C4-2B (cell line): ENCODE data around the gene ARHGAP11A.
A peak's percentile ranks its signal among the peaks of the same experiment; 100 is the strongest.
"Not testable (repeated sequence)": the region's sequence is repeated elsewhere in the genome, so short reads cannot be mapped to it uniquely, and the experiment has no call there.

Source experiments
- H3K27ac ChIP-seq: fragments of 450-650 bp; 2 replicates; pipeline ENCODE4 v1.5.1; 2017
- CTCF ChIP-seq: fragments of 450-650 bp; conservative IDR thresholded peaks from 2 replicates; pipeline ENCODE4 v1.5.1; 2017; ENCODE audit warnings: mild to moderate bottlenecking
- ZFX ChIP-seq: fragments of 450-650 bp; IDR thresholded peaks from 2 replicates; pipeline ENCODE4 v1.6.1; 2017

Gene ARHGAP11A, protein sequence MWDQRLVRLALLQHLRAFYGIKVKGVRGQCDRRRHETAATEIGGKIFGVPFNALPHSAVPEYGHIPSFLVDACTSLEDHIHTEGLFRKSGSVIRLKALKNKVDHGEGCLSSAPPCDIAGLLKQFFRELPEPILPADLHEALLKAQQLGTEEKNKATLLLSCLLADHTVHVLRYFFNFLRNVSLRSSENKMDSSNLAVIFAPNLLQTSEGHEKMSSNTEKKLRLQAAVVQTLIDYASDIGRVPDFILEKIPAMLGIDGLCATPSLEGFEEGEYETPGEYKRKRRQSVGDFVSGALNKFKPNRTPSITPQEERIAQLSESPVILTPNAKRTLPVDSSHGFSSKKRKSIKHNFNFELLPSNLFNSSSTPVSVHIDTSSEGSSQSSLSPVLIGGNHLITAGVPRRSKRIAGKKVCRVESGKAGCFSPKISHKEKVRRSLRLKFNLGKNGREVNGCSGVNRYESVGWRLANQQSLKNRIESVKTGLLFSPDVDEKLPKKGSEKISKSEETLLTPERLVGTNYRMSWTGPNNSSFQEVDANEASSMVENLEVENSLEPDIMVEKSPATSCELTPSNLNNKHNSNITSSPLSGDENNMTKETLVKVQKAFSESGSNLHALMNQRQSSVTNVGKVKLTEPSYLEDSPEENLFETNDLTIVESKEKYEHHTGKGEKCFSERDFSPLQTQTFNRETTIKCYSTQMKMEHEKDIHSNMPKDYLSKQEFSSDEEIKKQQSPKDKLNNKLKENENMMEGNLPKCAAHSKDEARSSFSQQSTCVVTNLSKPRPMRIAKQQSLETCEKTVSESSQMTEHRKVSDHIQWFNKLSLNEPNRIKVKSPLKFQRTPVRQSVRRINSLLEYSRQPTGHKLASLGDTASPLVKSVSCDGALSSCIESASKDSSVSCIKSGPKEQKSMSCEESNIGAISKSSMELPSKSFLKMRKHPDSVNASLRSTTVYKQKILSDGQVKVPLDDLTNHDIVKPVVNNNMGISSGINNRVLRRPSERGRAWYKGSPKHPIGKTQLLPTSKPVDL

GRCh38 chr15:32615051-32615870, at the start of gene ARHGAP11A:
Gene ARHGAP11A (plus strand): TSS chr15:32615504. CDS start chr15:32616212, 708 bp downstream.
- peak within 1 kb of the TSS; percentile 83 for H3K27ac ChIP-seq

GRCh38 chr15:32568988-32569387, 46.3 kb upstream of the ARHGAP11A start:
- H3K27ac ChIP-seq = not testable (repeated sequence)

DNA sequence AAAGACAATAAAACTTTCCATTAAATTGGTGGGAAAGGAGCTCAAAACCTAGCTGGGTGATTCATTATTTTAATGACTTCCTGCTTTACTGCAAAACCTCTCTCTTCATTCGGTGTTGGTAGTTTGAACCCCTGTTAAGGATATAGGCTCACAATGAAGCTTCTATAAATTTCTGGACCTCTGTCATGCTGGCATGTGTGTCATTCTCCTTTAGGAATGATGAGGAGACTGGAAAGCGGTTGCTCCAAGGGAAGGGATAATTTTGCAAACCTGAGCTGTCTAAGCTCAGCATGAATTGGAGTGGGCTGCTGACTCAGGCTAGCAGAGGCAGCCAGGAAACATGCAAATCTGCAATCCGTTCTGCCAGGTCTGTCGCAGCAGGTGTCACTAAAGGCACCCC, 36.8 kb upstream of the ARHGAP11A start:
- not testable (repeated sequence) for H3K27ac ChIP-seq

DNA sequence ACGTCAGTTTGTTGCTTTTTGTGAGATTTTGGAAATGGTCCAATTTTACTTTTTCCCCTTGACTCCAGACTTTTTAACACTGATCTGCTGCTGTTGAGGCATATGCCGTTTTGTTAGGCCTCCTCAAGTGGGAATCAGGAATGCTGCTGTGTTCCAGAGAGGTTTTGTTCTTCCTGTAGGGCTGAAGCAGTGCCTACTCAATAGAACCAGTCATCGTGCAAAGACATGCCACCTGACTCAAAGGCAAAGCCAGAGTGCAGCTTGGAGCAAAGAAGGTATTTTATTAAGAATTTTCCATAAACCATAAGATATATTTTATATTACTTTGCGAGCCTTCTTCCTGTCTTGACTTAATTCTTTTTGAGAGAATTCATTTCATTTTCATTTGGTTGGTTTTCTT, 29.5 kb upstream of the ARHGAP11A start:
- H3K27ac ChIP-seq = not testable (repeated sequence)

- not testable (repeated sequence) for H3K27ac ChIP-seq
These were observed 22.2 kb upstream of the ARHGAP11A start, which contains the start of gene GOLGA8N for GRCh38 chr15:32593151-32593550. Gene GOLGA8N (plus strand): TSS chr15:32593456.

DNA sequence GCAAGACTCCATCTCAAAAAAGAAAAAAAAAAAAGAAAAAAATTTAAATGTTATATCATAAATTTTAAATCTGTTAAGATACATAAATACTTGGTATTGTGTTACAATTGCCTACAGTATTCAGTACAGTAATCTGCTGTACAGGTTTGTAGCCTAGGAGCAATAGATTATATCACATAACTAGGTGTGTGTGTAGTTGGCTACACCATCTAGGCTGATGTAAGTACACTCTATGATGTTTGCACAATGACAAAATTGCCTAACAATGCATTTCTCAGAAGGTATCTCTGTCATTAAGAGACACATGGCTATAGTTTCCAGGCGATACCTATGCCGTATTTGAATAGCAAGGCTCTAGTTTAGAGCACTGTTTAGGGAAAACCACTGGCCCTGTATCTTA, 5.8 kb upstream of the ARHGAP11A start:
- not testable (repeated sequence) for H3K27ac ChIP-seq

- TF ChIP-seq CTCF = peak; percentile 10; the same call in 1 of the 2 replicates
- H3K27ac ChIP-seq = not testable (repeated sequence)
These were observed 4.6 kb upstream of the ARHGAP11A start for GRCh38 chr15:32610719-32611118.

DNA sequence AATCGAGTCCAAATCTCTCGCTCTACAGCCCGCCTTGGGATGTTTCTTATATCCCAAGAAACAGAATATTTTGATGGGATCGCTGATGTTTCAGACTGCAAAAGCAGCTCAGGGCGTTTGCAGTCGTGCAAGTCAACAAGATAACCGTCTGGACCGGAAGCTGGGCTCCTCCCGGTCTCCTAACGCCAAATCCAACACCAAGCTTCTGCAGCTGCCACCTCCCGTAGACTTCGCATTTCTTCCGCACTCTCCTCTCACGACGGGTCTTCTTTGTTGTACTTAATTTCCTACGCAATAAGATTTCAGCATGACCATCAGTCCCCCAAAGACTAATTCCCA, 623 bp upstream of the ARHGAP11A start:
- peak overlapping the region; percentile 83; the same call in 1 of the 2 replicates for H3K27ac ChIP-seq

DNA sequence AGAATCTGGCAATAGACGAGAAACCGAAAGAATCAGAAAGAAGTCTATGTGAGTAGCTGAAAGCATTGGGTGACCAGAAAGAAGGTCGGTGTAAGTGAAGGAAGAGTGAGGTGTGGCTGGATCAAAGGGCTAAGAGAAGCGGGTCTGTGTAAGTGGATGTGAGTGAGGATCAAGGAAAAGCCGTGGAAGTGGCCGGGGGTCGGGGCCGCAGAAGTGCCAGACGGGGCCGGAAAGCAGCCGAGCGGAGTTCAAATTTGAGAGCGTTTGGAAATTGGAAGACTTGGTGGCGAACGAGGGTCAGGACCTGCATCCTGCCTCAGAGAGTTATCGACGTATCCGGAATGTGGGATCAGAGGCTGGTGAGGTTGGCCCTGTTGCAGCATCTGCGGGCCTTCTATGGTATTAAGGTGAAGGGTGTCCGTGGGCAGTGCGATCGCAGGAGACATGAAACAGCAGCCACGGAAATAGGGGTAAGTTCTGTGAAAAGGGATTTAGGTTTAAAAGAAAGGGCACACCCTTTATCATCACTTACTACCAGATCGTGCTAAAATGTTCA, 645 bp downstream of the ARHGAP11A start:
- H3K27ac ChIP-seq = peak overlapping the region; percentile 83

DNA sequence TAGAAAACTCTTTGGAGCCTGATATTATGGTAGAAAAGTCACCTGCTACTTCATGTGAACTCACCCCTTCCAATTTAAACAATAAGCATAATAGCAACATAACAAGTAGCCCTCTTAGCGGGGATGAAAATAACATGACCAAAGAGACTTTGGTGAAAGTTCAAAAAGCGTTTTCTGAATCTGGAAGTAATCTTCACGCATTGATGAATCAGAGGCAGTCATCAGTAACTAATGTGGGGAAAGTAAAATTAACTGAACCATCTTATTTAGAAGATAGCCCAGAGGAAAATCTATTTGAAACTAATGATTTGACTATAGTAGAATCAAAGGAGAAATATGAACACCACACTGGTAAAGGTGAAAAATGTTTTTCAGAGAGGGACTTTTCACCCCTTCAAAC, 21.1 kb downstream of the ARHGAP11A start:
- no peak overlapping the region for H3K27ac ChIP-seq
- TF ChIP-seq CTCF (no peak), ZFX (no peak)

GRCh38 chr15:32636908-32637567, 21.7 kb downstream of the ARHGAP11A start:
- TF ChIP-seq ZFX = no peak
- no peak for TF ChIP-seq CTCF
- no peak overlapping the region for H3K27ac ChIP-seq
